ENCODE data around the gene GALNT9.

Gene GALNT9

DNA sequence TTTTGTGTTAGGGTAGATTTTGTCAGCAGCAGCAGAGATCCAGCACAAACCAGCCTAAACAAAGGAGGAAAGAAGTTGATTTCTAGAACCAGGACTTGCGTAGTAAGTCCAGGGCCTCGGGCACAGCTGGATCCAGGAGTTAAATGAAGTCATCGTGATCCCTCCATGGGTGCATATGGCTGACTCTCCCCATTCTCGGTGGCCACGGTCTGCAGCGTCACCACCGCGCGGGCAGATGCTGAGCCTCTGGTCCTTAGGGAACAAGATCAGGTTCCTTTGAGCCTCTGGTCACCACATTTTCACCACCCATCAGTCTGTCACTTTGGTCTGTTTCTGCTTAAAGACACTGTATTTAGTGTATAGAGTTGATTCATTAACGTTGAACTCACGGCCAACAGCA lies 14.8 kb upstream of the GALNT9 start:
- DNase-seq, result no peak

DNA sequence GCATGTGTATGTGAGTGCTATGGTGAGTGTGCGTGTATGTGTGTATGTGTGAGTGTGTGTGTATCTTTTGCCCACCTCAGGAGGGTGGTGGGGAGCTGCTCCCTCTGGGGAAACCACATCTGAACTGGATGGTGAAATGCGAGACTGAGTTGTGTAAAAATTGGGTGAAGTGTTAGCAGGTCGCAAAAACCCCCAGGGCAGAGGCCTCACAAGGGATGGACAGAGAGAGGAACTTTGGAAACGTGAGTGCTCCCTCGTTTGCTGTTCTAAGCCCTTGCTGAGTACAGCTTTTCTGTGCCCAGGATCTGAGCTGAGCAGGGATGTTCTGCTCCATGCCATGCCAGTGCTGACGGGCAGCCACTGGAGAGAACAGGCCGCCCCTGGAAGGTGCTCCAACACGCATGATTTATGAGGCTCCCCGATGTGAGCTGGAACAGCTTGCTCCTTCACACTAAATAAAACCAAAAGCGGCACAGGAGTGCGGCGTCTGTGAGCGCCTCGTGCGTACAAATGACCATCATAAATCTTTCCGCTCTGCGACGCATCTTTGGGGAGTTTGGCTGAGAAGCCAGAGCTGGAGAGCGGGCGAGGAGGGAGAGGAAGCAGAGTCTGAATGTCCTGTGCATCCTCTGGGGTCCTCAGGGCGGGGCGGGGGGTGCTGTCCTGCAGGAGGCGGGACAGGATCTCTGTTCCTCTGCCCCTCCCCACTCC lies 14.1 kb upstream of the GALNT9 start:
- DNase-seq, result no peak

DNA sequence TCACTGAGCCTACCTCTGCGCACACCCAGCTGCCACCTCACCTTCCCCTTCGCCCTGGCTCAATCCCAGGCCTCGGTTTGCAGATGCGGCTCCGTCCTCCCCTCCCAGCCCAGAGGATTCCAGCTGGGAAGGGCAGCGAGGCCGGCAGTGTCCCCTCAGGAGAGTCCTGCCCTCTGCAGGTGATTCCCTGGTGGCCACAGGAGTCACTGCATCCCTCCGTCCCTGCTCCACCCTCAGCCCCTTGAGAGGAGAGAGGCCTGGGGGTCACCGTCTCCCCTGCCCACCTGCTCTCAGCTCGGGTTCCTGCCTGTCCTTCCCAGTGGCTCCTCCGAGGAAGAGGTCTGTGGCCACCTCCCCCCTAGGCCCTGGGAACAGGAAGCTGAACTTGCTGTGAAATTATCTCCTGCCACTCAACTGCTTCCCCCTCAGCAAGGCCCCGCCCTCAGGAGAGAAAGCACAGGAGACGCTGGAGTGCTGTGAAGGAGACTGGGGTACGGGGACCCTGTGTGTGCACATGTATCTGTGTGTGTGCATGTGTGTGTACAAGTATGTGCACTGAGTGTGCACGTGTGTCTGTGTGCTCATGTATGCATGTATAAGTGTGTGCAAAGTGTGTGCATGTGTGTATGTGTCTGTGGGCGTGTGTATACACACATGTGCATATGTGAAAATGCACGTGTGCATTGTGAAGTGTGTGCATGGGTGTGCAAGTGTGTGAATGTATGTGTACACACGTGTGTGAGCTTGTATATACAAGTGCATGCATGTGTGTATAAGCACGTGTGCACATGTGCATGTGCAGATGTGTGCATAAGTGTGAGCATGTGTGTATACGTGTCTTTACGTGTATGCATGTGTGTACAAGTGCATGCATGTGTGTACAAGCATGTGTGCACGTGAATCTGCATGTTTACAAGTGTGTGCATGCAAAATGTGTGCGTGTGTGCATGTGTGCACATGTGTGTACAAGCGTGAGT lies 13.2 kb upstream of the GALNT9 start:
- no peak for DNase-seq

DNA sequence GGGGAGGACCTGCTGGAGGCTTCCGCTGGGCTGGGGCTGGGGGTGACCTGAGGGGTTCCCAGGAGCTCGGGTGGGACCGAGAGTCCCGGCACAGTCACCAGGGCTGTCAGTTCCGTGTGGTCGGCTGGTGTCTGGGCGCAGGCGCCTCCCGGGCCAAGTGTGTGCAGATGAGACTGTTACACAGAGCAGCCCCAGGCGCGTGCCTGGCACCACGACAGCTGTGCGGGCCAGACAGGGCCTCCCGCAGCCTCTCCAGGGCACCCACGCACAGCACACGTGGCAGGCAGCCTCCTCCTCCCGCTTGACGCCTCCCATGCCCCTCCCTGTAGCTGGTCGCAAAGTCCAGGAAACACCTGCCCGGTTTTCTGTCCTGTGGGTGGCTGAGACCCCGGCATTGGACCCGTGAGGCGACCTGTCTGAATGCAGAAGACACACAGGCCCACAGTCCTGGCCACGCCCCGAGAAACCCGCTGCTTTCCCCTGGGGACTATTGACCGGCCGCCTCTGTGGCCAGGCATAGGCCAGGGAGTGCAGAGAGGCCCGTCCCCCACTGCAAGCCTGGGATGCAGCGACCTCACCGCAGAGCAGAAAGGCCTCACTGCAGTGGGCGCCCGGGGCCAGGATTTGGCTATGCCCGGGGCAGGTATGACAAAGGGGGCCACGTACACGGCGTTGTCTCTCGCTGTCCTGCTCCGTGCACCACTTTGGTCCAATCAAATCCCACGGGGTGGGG lies 12.1 kb upstream of the GALNT9 start:
- DNase-seq, result no peak

DNA sequence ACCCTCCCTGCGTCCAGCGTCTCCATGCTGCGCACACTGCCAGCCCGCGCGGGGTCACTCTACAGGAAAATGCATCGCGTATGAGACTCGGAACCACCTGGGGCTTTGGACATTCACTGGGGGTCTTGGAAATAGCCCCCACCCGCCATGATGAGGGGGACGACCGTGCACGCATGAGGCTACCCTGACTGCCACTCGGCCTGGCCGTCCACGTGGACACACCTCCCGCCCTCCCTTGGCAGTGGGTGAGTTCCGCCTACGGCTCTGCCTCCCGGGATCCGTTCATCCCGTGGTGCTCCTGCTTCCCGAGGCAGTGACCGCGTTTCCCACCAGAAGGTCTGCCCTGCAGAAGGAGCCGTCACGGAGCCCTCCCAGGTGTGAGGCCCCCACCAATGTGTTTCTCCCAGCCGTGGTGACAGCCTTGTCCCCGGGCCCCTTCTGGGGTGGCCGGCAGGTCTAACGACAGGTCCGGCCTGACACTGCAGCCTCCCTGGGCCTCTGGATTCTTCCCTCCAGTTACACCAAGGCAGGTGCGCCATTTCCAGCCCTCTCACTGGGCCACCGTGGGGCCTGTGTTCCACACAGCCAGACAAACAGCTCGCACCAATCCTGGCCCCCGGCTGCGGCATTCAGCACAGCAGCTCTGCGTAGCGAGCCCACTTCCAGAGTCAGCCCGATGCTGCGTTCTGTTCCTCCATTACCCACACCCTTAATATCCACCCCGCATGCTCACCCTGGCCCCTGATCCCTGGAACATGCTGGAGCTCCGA lies 11.1 kb upstream of the GALNT9 start:
- no peak for DNase-seq

DNA sequence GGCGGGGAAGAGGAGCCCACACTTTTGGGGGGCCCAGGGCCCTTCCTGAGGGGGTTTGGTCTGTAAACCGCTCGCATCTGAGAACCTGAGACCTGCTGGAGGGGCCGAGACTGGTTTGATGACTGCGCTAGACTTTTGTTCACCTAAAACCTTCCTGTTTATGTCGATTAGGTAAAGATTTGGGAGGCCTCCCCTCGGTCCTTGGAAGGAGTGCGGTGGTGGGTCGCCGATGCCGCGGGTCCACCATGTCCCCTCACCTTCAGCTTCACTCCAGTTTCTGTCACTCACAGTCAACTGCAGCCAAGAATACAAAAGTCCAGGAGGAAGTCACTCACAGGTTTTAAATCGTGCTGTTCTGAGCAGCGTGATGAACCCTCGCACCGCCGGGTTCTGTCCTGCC lies 10.5 kb upstream of the GALNT9 start:
- no peak for DNase-seq

DNA sequence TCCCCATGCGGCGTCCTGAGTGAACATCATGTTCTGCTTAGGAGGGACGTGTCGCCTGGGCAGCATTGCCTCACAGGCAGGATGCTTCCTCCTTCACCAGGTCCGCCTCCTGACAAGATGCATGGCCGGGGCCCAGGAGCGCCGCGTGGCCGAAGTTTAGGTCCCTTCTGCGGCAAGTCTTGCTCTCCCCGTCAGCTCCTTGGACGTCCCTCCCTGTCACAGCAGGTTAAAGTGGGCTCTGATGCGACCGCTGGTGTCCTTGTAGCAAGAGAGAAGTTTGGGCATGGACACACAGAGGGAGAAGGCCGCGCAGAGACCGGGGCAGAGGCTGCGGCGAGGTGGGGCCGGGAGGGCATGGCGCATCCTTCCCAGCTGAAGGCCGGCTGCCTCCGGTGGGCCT lies 9.4 kb upstream of the GALNT9 start:
- no peak for DNase-seq

DNA sequence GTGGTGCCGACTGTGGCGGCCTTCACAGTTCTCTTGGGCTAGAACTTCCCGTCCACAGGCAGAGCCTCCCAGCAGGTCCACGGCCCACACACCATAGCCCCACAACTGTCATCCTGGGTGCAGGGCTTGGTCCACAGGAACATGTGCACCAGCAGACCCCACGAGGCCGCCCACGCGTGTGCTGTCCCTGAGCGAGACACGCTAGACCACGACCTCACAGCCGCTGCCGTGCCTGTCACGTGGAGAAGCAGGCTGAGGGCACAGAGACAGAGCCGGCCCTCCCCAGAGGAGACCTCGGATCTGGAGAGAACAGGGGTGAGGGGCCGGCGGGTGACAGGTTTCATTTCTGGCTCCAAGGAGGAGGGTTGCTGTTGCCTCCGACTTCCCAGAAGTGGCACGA lies 8.9 kb upstream of the GALNT9 start:
- no peak for DNase-seq

DNA sequence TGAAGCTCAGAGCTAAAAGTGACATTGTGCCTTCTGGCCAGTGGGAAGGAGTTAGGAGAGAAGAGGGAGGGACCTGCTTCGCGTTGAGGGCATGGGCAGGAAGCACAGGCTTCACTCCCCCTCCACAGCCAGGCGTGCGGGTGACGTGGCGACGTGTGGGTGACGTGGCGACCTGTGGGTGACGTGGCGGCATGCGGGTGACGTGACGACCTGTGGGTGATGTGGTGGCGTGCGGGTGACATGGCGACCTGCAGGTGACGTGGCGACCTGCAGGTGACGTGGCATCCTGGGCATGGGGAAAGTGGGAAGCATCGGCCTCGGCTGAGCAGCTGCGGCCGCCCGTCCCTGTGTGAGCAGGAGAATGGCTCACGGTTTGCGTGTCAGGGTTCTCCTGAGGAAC lies 8.2 kb upstream of the GALNT9 start:
- no peak for DNase-seq

DNA sequence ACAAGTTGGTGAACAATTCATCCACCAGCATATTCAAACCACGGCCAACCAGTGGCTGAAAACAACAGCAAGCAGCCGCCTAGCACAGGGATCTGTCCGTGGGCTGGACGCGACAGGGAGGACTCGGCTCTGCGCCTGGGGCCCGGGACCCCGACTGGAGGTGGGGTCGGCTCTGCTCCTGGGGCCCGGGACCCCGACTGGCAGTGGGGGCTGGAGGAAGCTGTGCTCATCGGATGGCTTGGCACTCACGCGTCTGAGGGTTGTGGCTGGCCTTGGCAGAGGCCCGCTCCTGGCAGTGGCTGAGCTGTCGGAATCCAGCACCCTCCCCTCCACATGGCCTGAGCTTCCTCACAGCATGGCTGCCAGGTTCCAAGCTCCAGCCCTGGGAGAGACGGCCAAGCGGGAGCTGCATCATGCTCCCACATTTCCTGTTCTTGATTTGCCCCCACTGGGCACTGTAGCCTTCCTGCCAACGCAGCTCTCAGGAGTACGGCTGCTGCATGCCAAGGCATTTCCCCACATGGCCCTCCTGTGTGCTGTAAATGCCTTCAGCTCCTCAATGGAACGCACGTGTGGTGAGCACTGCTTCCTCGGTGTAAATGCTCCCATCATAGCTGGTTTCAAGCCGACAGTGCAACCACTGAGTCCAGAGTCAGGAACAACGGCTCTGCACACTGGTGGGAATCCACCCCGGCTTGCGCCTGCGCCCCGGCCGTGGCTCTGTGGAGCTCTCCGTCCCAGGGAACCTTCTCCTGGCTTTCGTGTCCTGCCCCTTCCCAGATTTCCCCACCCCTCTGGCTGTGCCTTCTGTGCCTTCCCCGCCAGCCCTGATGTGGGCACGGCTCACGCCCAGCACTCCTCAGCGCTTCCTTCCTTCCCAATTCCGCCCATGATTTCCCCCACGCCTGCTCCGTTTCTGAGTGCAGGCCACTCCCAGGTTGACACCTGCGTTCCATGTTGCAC lies 7.3 kb upstream of the GALNT9 start:
- no peak for DNase-seq

DNA sequence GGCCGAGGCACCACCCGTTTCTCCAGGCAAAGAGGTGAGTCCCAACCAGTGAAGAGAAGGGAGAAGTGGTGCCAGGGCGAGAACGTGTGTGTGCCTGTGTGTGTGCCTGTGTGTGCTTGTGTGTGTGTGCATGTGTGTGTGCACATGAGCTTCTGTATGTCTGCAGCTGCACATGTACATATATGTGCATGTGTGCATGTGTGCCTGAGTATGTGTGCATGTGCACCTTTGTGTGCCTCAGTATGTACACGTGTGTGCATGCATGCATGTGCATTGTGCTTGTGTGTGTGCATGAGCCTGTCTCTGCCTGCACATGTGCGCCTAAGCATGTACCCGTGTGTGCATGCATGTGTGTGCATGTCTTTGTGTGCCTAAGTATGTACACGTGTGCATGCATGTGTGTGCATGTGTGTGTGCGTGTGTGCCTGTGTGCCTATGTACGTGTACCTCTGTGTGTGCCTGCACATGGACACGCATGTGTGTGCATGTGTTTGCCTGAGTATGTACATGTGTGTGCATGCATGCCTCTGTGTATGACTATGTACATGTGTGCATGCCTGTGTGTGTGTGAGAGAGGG lies 5.9 kb upstream of the GALNT9 start:
- DNase-seq, result no peak

DNA sequence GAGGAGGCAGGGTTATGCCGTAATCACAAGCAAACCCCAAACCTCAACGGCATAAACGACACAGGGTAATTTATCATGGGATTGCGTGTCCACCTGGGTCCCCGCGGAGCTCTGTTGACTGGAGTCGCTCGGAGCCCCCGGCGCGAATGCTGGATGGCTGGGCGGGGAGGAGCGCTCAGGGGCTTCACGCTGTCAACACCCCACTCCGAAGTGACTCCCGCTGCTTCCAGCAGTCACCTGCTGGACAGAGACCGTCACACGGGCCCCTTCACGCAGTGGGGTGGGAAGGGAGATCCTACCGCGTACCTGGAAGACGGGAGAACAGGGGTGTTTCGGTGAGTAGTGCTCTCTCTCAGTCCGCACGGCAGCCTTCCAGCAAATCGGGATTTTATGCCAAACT lies 4.4 kb upstream of the GALNT9 start:
- no peak for DNase-seq

DNA sequence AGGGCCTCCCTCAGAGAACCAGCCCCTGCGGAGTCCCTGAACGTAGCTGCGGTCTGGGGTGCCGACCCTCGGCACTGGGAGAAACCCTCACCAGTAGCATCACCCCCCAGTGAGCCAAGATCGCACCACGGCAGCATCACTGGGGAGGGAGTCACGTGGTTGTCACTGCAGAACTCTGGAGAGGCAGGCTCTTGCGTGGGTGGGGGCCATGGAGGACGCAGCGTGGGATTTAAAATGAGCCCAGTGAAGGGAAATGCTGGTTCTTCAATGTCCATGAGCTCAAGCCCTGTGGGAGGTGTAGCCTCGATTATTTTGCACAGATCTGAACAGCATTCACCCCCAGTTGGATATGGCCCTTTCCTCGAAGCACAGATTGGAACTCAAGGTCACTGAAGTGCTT lies 3.9 kb upstream of the GALNT9 start:
- DNase-seq, result no peak

DNA sequence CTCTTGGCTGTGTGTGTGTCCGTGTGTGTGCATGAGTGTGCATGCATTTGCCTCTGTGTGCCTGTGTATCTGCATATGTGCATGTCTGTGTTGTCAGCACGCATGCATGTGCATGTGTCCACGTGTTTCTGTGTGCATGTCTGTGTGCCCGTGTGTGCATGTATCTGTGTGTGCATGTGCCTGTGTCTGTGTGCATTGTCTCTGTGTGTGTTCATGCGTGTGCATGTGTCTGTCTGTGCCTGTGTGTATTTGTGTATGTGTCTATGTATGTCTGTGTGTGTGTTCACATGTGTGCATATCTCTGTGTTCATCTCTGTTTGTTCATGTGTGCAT lies 1.1 kb upstream of the GALNT9 start:
- DNase-seq, result no peak

DNA sequence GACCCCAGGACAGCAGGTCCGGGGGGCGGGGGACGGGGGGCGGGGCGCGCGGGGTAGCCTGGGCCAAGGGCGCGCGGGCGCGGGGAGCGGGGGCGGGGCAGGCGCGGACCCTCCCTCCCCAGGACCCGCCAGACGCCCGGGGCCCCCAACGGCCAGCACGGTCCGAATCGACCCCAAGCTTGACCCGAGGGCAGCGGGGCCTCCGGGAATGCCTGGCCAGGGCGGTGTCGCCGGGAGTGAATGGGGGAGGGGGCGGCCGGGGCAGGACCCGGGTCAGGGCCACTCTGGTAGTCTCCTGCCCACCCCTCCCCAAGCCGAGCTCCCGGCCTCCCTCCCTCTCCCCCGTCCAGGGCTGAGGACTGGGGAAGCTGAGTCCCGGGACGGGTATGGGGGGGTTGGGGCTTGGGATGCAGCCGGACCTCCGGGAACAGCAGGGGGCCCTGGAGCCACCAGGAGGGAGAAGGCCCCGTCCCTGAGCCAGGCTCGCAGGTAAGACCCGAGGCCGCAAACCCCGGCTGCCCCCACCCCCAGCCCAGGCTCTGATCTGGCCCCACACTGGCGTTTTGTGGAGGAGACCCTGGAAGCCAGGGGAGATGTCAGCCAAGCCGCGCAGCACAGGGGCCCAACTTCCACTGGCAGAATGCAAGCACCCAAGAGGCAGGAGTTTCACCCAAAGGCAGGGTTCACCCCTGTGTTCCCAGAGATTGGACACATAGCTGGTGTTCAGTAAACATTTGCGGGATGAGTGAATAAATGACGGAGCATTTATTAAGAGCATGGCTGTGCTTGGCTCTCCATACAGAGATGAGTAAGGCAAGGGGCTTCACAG lies 545 bp upstream of the GALNT9 start:
- no peak for DNase-seq

DNA sequence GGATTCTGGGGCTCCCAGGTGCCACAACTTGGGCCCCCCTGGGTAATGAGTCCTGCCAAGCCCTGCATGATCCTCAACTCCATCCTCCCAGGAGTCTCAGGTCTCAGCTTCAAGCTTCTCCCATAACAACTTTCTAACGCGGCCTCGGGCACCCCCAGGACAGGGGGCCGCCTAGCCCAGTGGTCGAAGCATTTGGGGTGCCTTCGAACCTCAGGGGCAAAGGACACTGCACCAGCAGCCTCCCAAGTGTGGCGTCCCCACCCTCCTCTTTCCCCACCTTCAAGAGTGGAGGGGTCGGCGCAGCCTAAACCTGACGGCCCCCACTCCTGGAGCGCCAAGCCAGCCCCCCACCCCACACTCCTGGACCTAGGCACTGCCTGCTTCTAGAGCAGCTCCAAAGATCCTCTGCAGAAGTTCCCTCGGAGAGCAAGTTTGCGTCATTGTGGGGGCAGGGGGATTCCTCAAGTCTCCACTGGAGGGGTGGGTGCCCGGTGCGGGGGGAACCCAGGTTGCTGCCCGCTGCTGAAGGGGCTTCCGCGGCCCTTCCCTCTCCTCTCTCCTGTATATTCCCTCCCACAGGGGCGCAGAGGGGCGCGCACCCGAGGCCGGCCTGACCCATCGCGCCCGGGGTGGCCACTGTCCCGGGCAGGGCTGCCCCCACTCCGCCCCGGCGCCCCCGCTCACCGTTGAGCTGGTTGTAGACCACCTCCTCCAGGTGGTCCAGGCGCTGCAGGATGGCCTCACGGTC lies 933 bp downstream of the GALNT9 start:
- DNase-seq, result no peak

DNA sequence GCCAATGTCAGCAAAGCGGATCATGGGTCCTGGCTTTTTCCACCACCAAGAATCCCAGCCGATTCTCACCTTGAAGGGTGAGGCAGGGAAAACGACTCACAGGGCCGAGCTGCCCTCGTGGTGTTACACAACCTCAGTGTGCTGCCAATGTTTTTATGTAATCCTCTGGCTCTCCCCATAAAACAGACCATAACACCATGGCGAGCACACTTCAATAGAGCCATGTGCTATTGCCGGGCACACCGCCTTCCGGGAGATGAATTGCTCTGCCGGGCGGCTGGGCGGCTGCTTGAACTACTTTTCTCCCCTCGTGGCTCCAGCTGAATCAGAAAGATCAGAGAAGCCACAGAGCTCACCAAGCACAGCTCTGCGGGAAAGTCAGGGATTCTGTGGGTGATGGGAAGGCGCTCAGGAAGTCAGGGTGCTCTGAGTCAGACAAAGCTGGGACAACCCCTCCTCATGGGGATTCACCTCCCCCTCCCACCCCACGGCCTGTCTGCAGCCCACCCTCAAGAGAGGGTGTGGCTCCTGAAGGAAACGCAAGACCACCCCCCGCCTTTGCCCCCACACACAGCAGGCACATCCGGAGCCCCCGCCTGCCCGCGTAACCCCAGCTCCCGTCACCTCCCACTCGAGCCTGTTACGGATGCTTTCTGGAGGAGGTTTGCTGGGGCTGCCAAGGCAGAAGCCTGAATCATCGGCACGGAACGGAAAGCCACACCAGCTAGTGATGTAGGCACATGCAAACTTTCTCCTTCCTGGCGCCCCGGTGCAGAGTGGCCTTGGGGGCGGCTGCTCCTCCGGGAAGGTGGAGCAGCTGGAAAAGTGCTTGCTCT lies 1.8 kb downstream of the GALNT9 start:
- DNase-seq, result no peak

DNA sequence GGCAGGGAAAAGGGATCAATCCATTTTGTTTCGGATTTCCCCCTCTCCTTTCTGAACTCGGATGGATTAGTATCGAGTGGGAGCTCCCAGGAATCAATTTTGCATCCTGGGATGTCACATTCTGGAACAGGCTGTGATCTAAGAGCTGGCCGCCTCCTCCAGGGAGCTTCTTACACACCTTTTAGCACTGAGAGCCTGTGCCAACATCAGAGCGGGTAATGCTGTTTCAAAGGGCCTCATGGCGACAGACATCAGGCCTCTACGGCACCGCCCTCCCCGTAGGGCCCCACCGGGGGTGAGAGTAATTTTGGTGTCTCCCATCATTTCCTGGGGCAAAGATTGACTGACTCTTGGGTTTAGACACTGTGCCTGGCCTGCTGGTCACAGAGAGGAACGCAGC lies 2.7 kb downstream of the GALNT9 start:
- no peak for DNase-seq

DNA sequence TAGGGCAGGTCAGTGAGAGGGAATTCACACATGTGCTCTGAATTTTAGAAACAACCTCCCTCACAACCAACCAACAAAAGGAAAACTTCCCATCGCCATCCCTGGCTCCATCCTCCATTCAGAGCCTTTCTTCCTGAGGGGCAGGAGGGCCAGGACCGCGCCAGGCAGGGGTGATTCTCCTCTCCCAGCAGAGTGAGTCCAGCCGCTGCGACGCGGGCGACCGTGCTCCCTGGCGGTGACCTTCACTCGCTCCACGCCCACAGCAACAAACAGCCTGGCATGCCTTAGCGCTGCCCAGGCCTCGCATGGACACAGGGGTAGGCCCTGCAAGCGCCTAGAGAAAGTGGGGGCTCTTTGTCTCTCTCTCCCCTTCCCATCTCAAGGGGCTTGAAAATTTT lies 3.7 kb downstream of the GALNT9 start:
- no peak for DNase-seq
